AG10803 (cell line): Measurements from ENCODE around the gene DOCK9.

ENCODE experiments used
- DNase-seq: peaks from one replicate; pipeline ENCODE4 v3.0.0; 2010; ENCODE audit warnings: low read depth
- H3K4me3 ChIP-seq: 2 replicates; pipeline ENCODE4 v1.5.1; 2011; ENCODE audit warnings: mild to moderate bottlenecking, low read length, control low read depth
- CTCF ChIP-seq: conservative IDR thresholded peaks from 2 replicates; pipeline ENCODE4 v1.5.1; 2011; ENCODE audit warnings: mild to moderate bottlenecking, low read length, control low read depth, inconsistent platforms

DOCK9 gene

GRCh38 chr13:98967491-98967890 is 10.4 kb downstream of the DOCK9 start:
- H3K4me3 ChIP-seq, result no peak overlapping the region
- DNase-seq, result no peak
- no peak for TF ChIP-seq CTCF

GRCh38 chr13:98966019-98966418 is 11.8 kb downstream of the DOCK9 start:
- no peak for TF ChIP-seq CTCF
- H3K4me3 ChIP-seq, result no peak overlapping the region
- DNase-seq, result no peak

- no peak overlapping the region for H3K4me3 ChIP-seq
- TF ChIP-seq CTCF, result no peak
- no peak for DNase-seq
These were observed 12.5 kb downstream of the DOCK9 start for GRCh38 chr13:98965325-98965724.

GRCh38 chr13:98963917-98964316 is 13.9 kb downstream of the DOCK9 start:
- DNase-seq, result no peak
- no peak for TF ChIP-seq CTCF
- no peak overlapping the region for H3K4me3 ChIP-seq

GRCh38 chr13:98962901-98963590 is 14.8 kb downstream of the DOCK9 start:
- H3K4me3 ChIP-seq, result no peak overlapping the region
- no peak for TF ChIP-seq CTCF
- no peak for DNase-seq

- peak; percentile 41 for DNase-seq
- no peak for TF ChIP-seq CTCF
- no peak overlapping the region for H3K4me3 ChIP-seq
These were observed 16.3 kb downstream of the DOCK9 start for GRCh38 chr13:98961503-98962105.
